IMR-90 (cell line): ENCODE results near the gene KIFC3. TPM values are rescaled to one million over a fixed set of nuclear protein-coding genes. Genes with fewer than 3 reads are reported as not detected.

Experiments
- ATAC-seq: fragments of 200-7000 bp; cut with Tn5 transposase; 2 replicates; pipeline ENCODE4 v1.9.1; 2020; ENCODE audit warnings: low read depth, mild to moderate bottlenecking, moderate library complexity
- BruUV-seq: library from RNA; stranded (reverse); fragments of 400-500 nt; replicated peaks from 2 replicates; lab custom pipeline; 2021; lab: Mats Ljungman, UMichigan
- CTCF ChIA-PET: fragments of 300-600 bp; formaldehyde crosslinking; extraction: SDS; loops from one replicate; lab custom pipeline; 2021; ENCODE audit warnings: antibody characterized with exemption; lab: Yijun Ruan, JAX
- POLR2A ChIA-PET: fragments of 300-600 bp; sonication (Branson Sonifier 250); formaldehyde crosslinking; loops from one replicate; lab custom pipeline; 2022; ENCODE audit warnings: antibody characterized with exemption; ENCODE audit not compliant: unreplicated experiment; lab: Charles Lee
- DNase-seq: peaks from one replicate; pipeline ENCODE4 v3.0.0; 2013
- H2AFZ ChIP-seq: replicated peaks from 2 replicates; pipeline ENCODE3; 2013; ENCODE audit warnings: low read length, mild to moderate bottlenecking; ENCODE audit not compliant: poor library complexity
- H2AK5ac ChIP-seq: 2 replicates; pipeline ENCODE4 v1.6.1; 2013; ENCODE audit warnings: low read depth, low read length, inconsistent platforms
- H2AK9ac ChIP-seq: replicated peaks from 2 replicates; pipeline ENCODE3; 2013; ENCODE audit warnings: mild to moderate bottlenecking, low read depth, low read length, moderate library complexity; ENCODE audit not compliant: poor library complexity
- H2BK120ac ChIP-seq: 2 replicates; pipeline ENCODE4 v1.6.1; 2013; ENCODE audit warnings: low read depth, low read length, inconsistent platforms
- H2BK15ac ChIP-seq: 3 replicates; pipeline ENCODE4 v1.6.1; 2013; ENCODE audit warnings: low read depth, low read length, inconsistent platforms
- H2BK20ac ChIP-seq: 2 replicates; pipeline ENCODE4 v1.6.1; 2013; ENCODE audit warnings: low read depth, mild to moderate bottlenecking, inconsistent platforms, low read length, moderate library complexity
- H2BK5ac ChIP-seq: 2 replicates; pipeline ENCODE4 v1.6.1; 2013; ENCODE audit warnings: mild to moderate bottlenecking, low read depth, low read length, inconsistent platforms; ENCODE audit not compliant: poor library complexity, severe bottlenecking
- H3K14ac ChIP-seq: replicated peaks from 2 replicates; pipeline ENCODE4 v1.6.1; 2013; ENCODE audit warnings: low read depth, low read length, inconsistent platforms
- H3K18ac ChIP-seq: 2 replicates; pipeline ENCODE4 v1.6.1; 2013; ENCODE audit warnings: low read depth, low read length, control low read depth
- H3K23ac ChIP-seq: 2 replicates; pipeline ENCODE4 v1.6.1; 2013; ENCODE audit warnings: low read depth, low read length, inconsistent platforms
- H3K27ac ChIP-seq: 2 replicates; pipeline ENCODE4 v1.5.1; 2013; ENCODE audit warnings: mild to moderate bottlenecking, control low read depth, low read length; ENCODE audit not compliant: insufficient read depth
- H3K27me3 ChIP-seq: 2 replicates; pipeline ENCODE4 v1.6.1; 2013; ENCODE audit warnings: low read length; ENCODE audit not compliant: control insufficient read depth, insufficient read depth
- H3K36me3 ChIP-seq: 2 replicates; pipeline ENCODE4 v1.6.1; 2013; ENCODE audit warnings: low read length, mixed read lengths; ENCODE audit not compliant: control insufficient read depth, insufficient read depth
- H3K4ac ChIP-seq: 2 replicates; pipeline ENCODE4 v1.6.1; 2013; ENCODE audit warnings: low read depth, low read length, inconsistent platforms
- H3K4me1 ChIP-seq: 2 replicates; pipeline ENCODE4 v1.6.1; 2013; ENCODE audit warnings: low read length, mixed read lengths; ENCODE audit not compliant: control insufficient read depth, insufficient read depth
- H3K4me2 ChIP-seq: 2 replicates; pipeline ENCODE4 v1.6.1; 2013; ENCODE audit warnings: low read depth, mild to moderate bottlenecking, control low read depth, low read length, moderate library complexity
- H3K4me3 ChIP-seq: 2 replicates; pipeline ENCODE4 v1.5.1; 2013; ENCODE audit warnings: low read depth, mild to moderate bottlenecking, control low read depth, low read length, moderate library complexity; ENCODE audit not compliant: insufficient read depth
- H3K56ac ChIP-seq: 2 replicates; pipeline ENCODE4 v1.6.1; 2013; ENCODE audit warnings: low read length, inconsistent platforms; ENCODE audit not compliant: insufficient read depth; ENCODE audit errors: extremely low read depth
- H3K79me1 ChIP-seq, 2 experiments: 2 replicates each; pipeline ENCODE4 v1.6.1; 2013; ENCODE audit warnings: low read length in 2 of 2, inconsistent platforms in 1 of 2, low read depth in 1 of 2
- H3K9ac ChIP-seq: 2 replicates; pipeline ENCODE4 v1.6.1; 2013; ENCODE audit warnings: low read depth, low read length, control low read depth
- H3K9me1 ChIP-seq: 2 replicates; pipeline ENCODE4 v1.6.1; 2013; ENCODE audit warnings: low read length, inconsistent platforms; ENCODE audit not compliant: insufficient read depth
- H3K9me3 ChIP-seq: 2 replicates; pipeline ENCODE4 v1.6.1; 2013; ENCODE audit warnings: low read length; ENCODE audit not compliant: control insufficient read depth, insufficient read depth
- H4K20me1 ChIP-seq: 2 replicates; pipeline ENCODE4 v1.6.1; 2013; ENCODE audit warnings: low read length, inconsistent platforms; ENCODE audit not compliant: insufficient read depth
- H4K5ac ChIP-seq: 2 replicates; pipeline ENCODE4 v1.6.1; 2013; ENCODE audit warnings: mild to moderate bottlenecking, low read depth, low read length, control low read depth
- H4K8ac ChIP-seq, 2 experiments: 2 replicates each; pipeline ENCODE4 v1.6.1; 2013; ENCODE audit warnings: low read depth in 2 of 2, low read length in 2 of 2, control low read depth in 1 of 2, inconsistent platforms in 1 of 2
- H4K91ac ChIP-seq: 2 replicates; pipeline ENCODE4 v1.6.1; 2013; ENCODE audit warnings: low read depth, low read length, inconsistent platforms; ENCODE audit not compliant: insufficient read depth
- BHLHE40 ChIP-seq: fragments of 150-350 bp; IDR thresholded peaks from 2 replicates; pipeline ENCODE4 v1.6.1; 2016; ENCODE audit warnings: mild to moderate bottlenecking, low read depth, low read length
- CTCF ChIP-seq: conservative IDR thresholded peaks from 2 replicates; pipeline ENCODE4 v1.5.1; 2012; ENCODE audit warnings: mild to moderate bottlenecking, low read depth, low read length, improper control_type of control experiment
- FOS ChIP-seq: fragments of 150-350 bp; IDR thresholded peaks from 2 replicates; pipeline ENCODE4 v1.6.1; 2016; ENCODE audit warnings: low read depth, low read length
- MAFK ChIP-seq: IDR thresholded peaks from 2 replicates; pipeline ENCODE4 v1.6.1; 2012; ENCODE audit warnings: low read depth, low read length, improper control_type of control experiment
- MAZ ChIP-seq: IDR thresholded peaks from 2 replicates; pipeline ENCODE4 v1.6.1; 2012; ENCODE audit warnings: low read depth, mild to moderate bottlenecking, low read length, improper control_type of control experiment, moderate library complexity, borderline replicate concordance
- NFE2L2 ChIP-seq: fragments of 150-350 bp; IDR thresholded peaks from 2 replicates; pipeline ENCODE4 v1.6.1; 2016; ENCODE audit warnings: low read depth, mild to moderate bottlenecking, low read length
- RCOR1 ChIP-seq: IDR thresholded peaks from 2 replicates; pipeline ENCODE4 v1.6.1; 2012; ENCODE audit warnings: mild to moderate bottlenecking, low read length, improper control_type of control experiment; ENCODE audit not compliant: insufficient replicate concordance
- RFX5 ChIP-seq: IDR thresholded peaks from 2 replicates; pipeline ENCODE4 v1.8.0; 2012; ENCODE audit warnings: low read depth, mild to moderate bottlenecking, low read length, moderate library complexity
- WGBS, 2 experiments: methylation state at CpG; one replicate each; pipeline versions ENCODE4 v1.1.5 to v1.1.7; 2013; ENCODE audit warnings: missing lambda C conversion rate in 2 of 2; ENCODE audit not compliant: insufficient read length in 1 of 2; ENCODE audit errors: extremely low coverage in 2 of 2; 5-methylcytosine and 5-hydroxymethylcytosine counted together
- dilution Hi-C: fragments of 300-500 bp; cut with HindIII; formaldehyde crosslinking; loops from one replicate; pipeline ENCODE4 v1.14.3; 2018; ENCODE audit warnings: low sequenced_read_pairs; ENCODE audit not compliant: unreplicated experiment
- in situ Hi-C: fragments of 300-500 bp; cut with MboI; formaldehyde crosslinking; loops from 3 replicates; pipeline ENCODE4 v1.14.3; 2019; ENCODE audit warnings: low sequenced_read_pairs, inconsistent platforms, mixed read lengths
- intact Hi-C: fragments of 100-400 bp; cut with micrococcal nuclease; formaldehyde crosslinking; loops from 2 replicates; pipeline ENCODE4 v1.10.0; 2022
- polyA plus RNA-seq, 3 experiments: library from polyadenylated mRNA; depleted of rRNA; stranded (reverse); fragments of >200 nt; gene quantifications; 2 replicates each; pipeline ENCODE4 v1.2.3, GENCODE V29; 2012; ENCODE audit warnings: low replicate concordance in 1 of 3
- total RNA-seq: library from RNA; depleted of rRNA; stranded (reverse); fragments of >200 nt; gene quantifications from 2 replicates; pipeline ENCODE4 v1.2.3, GENCODE V29; 2012

The KIFC3 gene
- total and polyA plus RNA-seq, 2 of the 4 experiments (the other 2 are of a cell fraction), result 48.6 to 62.5 TPM

GRCh38 chr16:57756424-57757325 is 45.6 kb downstream of the KIFC3 start:
- no peak overlapping the region for H3K4ac ChIP-seq
- H2AFZ ChIP-seq, result no peak overlapping the region
- H3K27ac ChIP-seq, result no peak overlapping the region
- in situ Hi-C loops, result loop anchor here (10.0 kb wide), 2 partner anchors 108 to 248 kb away; partner anchors contain the start of genes USB1 and ZNF319
- H3K14ac ChIP-seq, result no peak overlapping the region
- 81% methylated on average over 8 of the region's 15 CpGs; no CpG with 5 or more reads in 1 of the 2 experiments for WGBS, 2 experiments
- no peak for TF ChIP-seq MAZ
- no peak for TF ChIP-seq BHLHE40
- TF ChIP-seq CTCF, result no peak
- no peak for TF ChIP-seq RCOR1
- TF ChIP-seq FOS, result no peak
- TF ChIP-seq RFX5, result no peak
- no peak for TF ChIP-seq MAFK
- no peak for TF ChIP-seq NFE2L2
- H3K23ac ChIP-seq, result no peak overlapping the region
- intact Hi-C loops, result loop anchor here (1.0 kb wide), 3 partner anchors 107 to 245 kb away; partner anchors contain the start of gene USB1
- H3K56ac ChIP-seq, result no peak overlapping the region
- DNase-seq, result no peak
- ChIA-PET POLR2A (no interaction called here), CTCF (interaction anchor here (1.3 to 2.3 kb wide), 2 partner anchors 21 to 107 kb away, joined by 3 to 12 read pairs; partner anchors contain the start of gene KATNB1)
- H3K4me3 ChIP-seq, result no peak overlapping the region
- no peak overlapping the region for H4K91ac ChIP-seq
- H2BK5ac ChIP-seq, result no peak overlapping the region
- no peaks in the 10 kb centered on the region; the same call in 1 of the 2 replicates for H4K20me1 ChIP-seq
- no peaks in the 10 kb centered on the region for H3K79me1 ChIP-seq
- no peak overlapping the region for H4K8ac ChIP-seq
- no peaks in the 10 kb centered on the region for H3K9me3 ChIP-seq
- dilution Hi-C loops, result no loop called here
- no peak overlapping the region for H2AK9ac ChIP-seq
- H3K18ac ChIP-seq, result no peak overlapping the region
- no peak overlapping the region for H4K5ac ChIP-seq
- H2BK120ac ChIP-seq, result no peak overlapping the region
- H3K36me3 ChIP-seq, result peaks cover 52% of the 10 kb centered on the region
- H2BK20ac ChIP-seq, result no peak overlapping the region
- H3K9me1 ChIP-seq, result no peaks in the 10 kb centered on the region
- no peak overlapping the region for H2BK15ac ChIP-seq
- no peak for ATAC-seq
- BruUV-seq, result no TSS peak
- no peaks in the 10 kb centered on the region for H3K27me3 ChIP-seq
- H2AK5ac ChIP-seq, result no peak overlapping the region
- H3K4me1 ChIP-seq, result 0 out of 2 replicates have a peak, but pooled peaks cover 2% of the 10 kb centered on the region
- H3K9ac ChIP-seq, result no peak overlapping the region
- no peak overlapping the region for H3K4me2 ChIP-seq
